ELR (cell line): Measurements from ENCODE around the gene DNAJC17.

Experiments
- DNase-seq: peaks from one replicate; pipeline ENCODE4 v3.0.0-alpha.2; 2015; ENCODE audit warnings: low read depth

DNAJC17 gene

DNA sequence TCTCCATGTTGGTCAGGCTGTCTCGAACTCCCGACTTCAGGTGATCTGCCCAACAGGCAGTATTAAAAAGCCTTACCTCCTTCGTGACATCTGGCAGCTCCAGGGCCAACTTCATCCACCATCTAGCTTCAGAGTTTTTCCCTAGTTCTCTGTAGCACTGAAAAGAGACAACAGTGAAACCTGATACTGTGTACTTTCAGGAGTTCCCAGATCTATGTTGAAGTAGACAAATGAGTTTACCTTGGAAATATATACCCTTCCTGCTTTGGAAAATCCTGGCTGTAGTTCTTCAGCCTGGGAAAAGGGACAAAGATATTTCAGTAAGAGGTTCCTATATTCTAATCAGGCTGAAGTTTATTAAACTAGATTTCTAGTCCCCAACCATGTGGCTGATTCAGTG lies 70.2 kb downstream of the DNAJC17 start:
- no peak for DNase-seq

DNA sequence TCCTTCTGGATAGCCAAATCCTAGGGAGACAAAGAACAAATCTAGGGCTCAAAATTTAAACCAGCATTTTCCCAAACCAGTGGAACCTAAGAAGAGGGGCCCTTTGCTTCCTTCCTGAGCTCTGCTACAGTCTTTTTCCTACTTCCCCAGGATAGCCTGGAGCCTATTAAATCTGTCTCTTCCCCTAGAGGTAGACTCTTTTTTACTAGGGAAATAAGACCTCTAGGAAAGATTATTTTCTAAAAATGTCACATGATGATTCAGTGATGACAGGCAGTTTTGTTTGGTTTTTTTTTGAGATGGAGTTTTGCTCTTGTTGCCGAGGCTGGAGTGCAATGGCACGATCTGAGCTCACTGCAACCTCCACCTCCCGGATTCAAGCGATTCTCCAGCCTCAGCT lies 70.7 kb downstream of the DNAJC17 start:
- DNase-seq, result no peak

DNA sequence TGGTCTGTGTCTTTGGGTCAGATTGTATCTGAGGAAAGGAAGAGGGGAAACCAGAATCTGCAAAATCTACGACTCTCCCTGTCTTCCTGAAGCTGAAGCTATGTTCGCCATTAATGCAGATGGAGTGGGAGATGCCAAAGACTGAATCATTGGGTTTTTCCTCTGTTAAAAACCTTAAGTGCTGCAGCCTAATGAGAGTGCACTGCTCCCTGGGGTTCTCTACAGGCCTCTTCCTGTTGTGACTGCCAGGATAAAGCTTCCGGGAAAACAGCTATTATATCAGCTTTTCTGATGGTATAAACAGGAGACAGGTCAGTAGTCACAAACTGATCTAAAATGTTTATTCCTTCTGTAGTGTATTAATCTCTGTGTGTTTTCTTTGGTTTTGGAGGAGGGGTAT lies 76.2 kb downstream of the DNAJC17 start:
- DNase-seq, result no peak

GRCh38 chr15:40723919-40724318 lies 83.4 kb downstream of the DNAJC17 start:
- DNase-seq, result no peak

DNA sequence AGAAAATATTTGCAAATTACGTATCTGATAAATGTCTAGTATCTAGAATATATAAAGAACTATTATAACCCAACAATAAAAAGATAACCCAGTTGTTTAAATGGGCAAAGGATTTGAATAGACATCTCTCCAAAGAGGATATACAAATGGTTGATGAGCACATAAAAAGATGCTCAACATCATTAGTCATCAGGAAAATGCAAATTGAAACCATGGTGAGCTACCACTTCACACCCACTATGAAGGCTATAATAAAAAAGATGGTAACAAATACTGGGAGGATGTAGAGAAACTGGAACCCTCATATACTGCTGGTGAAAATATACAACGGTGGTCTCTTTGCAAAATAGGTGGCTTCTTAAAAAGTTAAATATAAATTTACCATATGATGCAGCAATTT lies 84.3 kb downstream of the DNAJC17 start:
- DNase-seq, result peak; percentile 42

DNA sequence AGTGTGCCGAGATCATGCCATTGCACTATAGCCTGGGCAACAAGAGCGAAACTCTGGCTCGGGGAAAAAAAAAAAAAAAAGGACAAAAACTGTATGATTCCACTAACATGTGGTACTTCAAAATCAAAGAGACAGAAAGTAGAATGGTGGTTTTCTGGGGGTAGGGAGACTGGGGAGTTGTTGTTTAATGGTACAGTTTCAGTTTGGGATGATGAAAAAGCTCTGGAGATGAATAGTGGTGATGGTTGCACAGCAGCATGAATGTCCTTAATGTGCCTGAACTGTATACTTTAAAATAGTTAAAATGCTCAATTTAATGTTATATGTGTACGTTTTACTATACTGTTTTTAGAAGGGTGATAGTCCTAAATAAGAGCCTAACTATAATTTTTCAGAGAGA lies 84.9 kb downstream of the DNAJC17 start:
- DNase-seq, result no peak

GRCh38 chr15:40721701-40722100 lies 85.6 kb downstream of the DNAJC17 start:
- DNase-seq, result no peak

DNA sequence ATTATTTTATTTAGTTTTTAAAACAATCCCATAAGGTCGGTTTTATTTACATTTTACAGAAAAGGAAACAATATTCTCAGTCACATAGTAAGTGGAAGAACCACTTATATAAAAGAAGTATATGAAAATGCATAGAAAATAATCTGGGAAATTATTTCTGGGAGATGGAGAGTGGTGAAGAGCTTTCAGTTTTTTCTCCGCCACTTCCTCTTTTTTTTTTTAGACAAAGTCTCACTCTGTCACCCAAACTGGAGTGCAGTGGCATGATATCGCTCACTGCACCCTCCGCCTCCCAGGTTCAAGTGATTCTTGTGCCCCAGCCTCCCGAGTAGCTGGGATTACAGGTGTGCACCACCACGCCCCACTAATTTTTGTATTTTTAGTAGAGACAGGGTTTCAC lies 91.1 kb downstream of the DNAJC17 start:
- DNase-seq, result no peak
